VCaP (cell line): ENCODE measurements around the gene ZBED5.

Source experiments
- H3K27ac ChIP-seq: fragments of 450-650 bp; 2 replicates; pipeline ENCODE4 v1.5.1; 2017
- CTCF ChIP-seq: fragments of 450-650 bp; conservative IDR thresholded peaks from 2 replicates; pipeline ENCODE4 v1.5.1; 2017; ENCODE audit warnings: mild to moderate bottlenecking, moderate library complexity

Gene ZBED5

GRCh38 chr11:10808553-10809372 lies 49.1 kb downstream of the ZBED5 start, which contains the start of gene EIF4G2:
Gene EIF4G2 (minus strand): TSS chr11:10808926.
- no peak for TF ChIP-seq CTCF
- peak within 1 kb of the TSS; percentile 99 for H3K27ac ChIP-seq

GRCh38 chr11:10808235-10808552 lies 49.7 kb downstream of the ZBED5 start:
- TF ChIP-seq CTCF, result no peak
- H3K27ac ChIP-seq, result peak overlapping the region; percentile 99

- TF ChIP-seq CTCF, result no peak
- H3K27ac ChIP-seq, result peak overlapping the region; percentile 99
Observed at GRCh38 chr11:10807493-10808234, 50.2 kb downstream of the ZBED5 start.

- peak overlapping the region; percentile 99; the same call in 1 of the 2 replicates for H3K27ac ChIP-seq
- no peak for TF ChIP-seq CTCF
Observed at GRCh38 chr11:10806206-10806605, 51.6 kb downstream of the ZBED5 start.

GRCh38 chr11:10805741-10806140 lies 52.1 kb downstream of the ZBED5 start:
- H3K27ac ChIP-seq, result 0 out of 2 replicates have a peak overlapping the region, but pooled peaks have one; percentile 99

GRCh38 chr11:10803676-10804075 lies 54.2 kb downstream of the ZBED5 start:
- no peak overlapping the region for H3K27ac ChIP-seq
- TF ChIP-seq CTCF, result no peak

More at GRCh38 chr11:10805741-10806140, 52.1 kb downstream of the ZBED5 start:
- no peak for TF ChIP-seq CTCF
